Fibroblast of mammary gland (primary cell): ENCODE measurements around the gene MAPT.

Experiments
- DNase-seq: peaks from one replicate; pipeline ENCODE4 v3.0.0-alpha.2; 2010; ENCODE audit warnings: low read depth
- H3K4me3 ChIP-seq: 2 replicates; pipeline ENCODE4 v1.5.1; 2011; ENCODE audit warnings: low read depth, mild to moderate bottlenecking, low read length, moderate library complexity; ENCODE audit not compliant: control insufficient read depth
- TF ChIP-seq, protein P1 (sequence below): conservative IDR thresholded peaks from 2 replicates; pipeline ENCODE4 v1.5.1; 2011; ENCODE audit warnings: low read depth, low read length, inconsistent platforms; ENCODE audit not compliant: control insufficient read depth, insufficient read depth

Gene MAPT

DNA sequence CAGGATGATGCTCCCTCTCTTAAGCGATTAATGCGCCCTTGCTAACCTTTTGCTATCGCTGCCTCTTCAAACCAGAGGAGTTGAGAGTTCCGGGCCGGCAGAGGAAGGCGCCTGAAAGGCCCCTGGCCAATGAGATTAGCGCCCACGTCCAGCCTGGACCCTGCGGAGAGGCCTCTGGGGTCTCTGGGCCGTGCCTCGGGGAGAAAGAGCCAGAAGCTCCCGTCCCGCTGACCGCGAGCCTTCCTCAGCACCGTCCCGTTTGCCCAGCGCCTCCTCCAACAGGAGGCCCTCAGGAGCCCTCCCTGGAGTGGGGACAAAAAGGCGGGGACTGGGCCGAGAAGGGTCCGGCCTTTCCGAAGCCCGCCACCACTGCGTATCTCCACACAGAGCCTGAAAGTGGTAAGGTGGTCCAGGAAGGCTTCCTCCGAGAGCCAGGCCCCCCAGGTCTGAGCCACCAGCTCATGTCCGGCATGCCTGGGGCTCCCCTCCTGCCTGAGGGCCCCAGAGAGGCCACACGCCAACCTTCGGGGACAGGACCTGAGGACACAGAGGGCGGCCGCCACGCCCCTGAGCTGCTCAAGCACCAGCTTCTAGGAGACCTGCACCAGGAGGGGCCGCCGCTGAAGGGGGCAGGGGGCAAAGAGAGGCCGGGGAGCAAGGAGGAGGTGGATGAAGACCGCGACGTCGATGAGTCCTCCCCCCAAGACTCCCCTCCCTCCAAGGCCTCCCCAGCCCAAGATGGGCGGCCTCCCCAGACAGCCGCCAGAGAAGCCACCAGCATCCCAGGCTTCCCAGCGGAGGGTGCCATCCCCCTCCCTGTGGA, 88.6 kb downstream of the MAPT start:
- no peak overlapping the region for H3K4me3 ChIP-seq
- TF ChIP-seq, protein P1, sequence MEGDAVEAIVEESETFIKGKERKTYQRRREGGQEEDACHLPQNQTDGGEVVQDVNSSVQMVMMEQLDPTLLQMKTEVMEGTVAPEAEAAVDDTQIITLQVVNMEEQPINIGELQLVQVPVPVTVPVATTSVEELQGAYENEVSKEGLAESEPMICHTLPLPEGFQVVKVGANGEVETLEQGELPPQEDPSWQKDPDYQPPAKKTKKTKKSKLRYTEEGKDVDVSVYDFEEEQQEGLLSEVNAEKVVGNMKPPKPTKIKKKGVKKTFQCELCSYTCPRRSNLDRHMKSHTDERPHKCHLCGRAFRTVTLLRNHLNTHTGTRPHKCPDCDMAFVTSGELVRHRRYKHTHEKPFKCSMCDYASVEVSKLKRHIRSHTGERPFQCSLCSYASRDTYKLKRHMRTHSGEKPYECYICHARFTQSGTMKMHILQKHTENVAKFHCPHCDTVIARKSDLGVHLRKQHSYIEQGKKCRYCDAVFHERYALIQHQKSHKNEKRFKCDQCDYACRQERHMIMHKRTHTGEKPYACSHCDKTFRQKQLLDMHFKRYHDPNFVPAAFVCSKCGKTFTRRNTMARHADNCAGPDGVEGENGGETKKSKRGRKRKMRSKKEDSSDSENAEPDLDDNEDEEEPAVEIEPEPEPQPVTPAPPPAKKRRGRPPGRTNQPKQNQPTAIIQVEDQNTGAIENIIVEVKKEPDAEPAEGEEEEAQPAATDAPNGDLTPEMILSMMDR: no peak
- no peak for DNase-seq

DNA sequence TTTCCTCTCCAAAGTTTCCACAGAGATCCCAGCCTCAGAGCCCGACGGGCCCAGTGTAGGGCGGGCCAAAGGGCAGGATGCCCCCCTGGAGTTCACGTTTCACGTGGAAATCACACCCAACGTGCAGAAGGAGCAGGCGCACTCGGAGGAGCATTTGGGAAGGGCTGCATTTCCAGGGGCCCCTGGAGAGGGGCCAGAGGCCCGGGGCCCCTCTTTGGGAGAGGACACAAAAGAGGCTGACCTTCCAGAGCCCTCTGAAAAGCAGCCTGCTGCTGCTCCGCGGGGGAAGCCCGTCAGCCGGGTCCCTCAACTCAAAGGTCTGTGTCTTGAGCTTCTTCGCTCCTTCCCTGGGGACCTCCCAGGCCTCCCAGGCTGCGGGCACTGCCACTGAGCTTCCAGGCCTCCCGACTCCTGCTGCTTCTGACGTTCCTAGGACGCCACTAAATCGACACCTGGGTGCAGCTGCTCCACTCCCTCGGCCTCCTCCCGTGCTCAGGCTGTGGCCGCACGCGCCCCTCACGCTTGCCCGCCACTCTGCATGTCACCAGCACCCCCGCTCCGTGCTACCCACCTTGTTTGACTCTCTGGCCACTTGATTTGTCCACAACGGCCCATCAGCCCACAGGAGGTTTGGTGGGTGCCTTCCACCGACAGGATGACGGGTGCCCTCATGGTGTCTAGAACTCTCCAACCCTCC, 89.4 kb downstream of the MAPT start:
- no peak overlapping the region for H3K4me3 ChIP-seq
- TF ChIP-seq, protein P1: no peak

DNA sequence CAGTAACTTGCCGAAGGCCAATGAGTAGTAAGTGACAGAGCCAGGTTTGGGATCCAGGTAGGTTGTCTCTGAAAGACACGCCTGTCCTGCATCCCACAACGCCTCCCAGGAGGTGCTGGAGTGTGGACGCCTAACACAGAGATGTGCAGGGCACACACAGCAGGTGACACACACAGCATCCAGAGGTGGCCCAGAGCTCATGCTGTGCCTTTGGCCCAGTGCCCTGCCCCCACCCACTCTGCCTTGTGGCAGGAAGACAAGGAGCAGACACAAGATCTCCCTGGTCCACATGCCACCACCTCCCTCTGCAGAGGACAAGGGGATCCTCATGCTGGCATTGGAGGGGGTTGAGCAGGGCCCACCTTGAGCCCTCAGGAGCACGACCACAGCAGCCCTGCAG, 90.0 kb downstream of the MAPT start:
- DNase-seq: no peak
- H3K4me3 ChIP-seq: no peak overlapping the region
- TF ChIP-seq, protein P1: no peak

More for the DNA sequence above, 89.4 kb downstream of the MAPT start:
- DNase-seq: no peak

DNA sequence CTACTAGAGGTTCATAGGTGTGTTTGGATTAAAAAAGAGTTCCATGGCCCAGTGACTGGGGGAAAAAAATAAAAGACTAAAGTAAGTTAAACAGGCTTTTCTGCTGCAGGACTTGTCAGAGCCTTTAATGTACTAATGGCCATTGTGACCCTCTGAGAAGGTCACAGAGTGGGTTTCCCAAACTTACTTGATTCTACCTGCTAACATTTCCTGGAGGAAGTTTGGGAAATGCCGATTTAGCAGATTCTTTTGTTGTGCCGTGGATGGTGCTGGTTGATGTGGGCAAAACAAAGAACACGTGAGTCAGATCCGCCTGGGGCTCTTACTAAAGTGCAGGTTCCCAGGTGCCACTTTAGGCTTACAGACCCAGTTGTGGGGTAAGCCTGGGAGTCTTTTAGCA, 91.1 kb downstream of the MAPT start:
- no peak for DNase-seq
- no peak overlapping the region for H3K4me3 ChIP-seq
- TF ChIP-seq, protein P1: no peak

DNA sequence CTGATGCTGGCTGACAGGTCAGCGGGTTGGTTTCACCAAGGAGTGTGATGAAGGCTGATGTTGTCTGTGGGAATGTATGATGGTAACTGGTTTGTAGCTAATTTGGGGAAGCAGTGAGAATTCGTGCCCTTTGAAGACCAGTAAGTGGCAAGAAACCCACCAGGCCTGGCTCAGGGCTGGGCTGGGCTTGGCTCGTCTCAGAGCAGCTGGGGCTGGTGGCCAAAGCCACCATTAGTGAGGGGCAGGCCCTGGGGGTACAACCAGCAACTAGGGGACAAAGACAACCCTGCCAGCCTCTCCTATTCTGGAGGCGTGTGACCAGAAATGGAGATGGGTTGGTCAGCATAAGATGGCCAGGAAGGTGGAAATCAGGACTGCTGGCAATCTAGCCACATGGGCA, 91.7 kb downstream of the MAPT start:
- DNase-seq: no peak

DNA sequence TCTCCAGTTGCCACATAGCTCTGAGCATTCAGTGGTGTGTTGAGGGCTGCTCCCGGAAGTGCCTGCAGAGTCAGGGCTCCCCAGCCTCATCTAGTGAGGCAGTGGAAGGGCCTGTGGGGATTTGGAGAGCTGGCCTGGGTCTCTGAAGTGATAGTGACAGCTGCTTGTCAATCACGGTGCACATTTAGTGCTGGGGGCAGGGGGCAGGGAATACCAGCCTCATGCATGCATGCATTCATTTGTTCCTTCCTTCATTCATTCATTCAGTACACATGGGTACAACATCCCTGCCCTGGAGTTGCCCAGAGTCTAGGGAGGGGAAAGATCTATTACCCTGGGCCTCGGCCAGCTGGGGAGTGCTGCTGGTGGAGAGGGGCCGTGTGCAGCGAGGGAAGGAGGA, 93.4 kb downstream of the MAPT start:
- no peak overlapping the region for H3K4me3 ChIP-seq
- no peak for DNase-seq
- TF ChIP-seq, protein P1: no peak

More for the DNA sequence above, 91.7 kb downstream of the MAPT start:
- H3K4me3 ChIP-seq: no peak overlapping the region
- TF ChIP-seq, protein P1: no peak

DNA sequence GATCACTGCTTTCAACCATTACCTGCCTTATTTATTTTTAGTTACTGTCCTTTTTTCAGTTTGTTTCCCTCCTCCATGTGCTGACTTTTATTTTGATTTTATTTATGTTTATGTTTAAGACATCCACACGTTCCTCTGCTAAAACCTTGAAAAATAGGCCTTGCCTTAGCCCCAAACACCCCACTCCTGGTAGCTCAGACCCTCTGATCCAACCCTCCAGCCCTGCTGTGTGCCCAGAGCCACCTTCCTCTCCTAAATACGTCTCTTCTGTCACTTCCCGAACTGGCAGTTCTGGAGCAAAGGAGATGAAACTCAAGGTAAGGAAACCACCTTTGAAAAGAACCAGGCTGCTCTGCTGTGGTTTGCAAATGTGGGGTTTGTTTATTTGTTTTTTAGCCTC, 95.4 kb downstream of the MAPT start:
- TF ChIP-seq, protein P1: no peak
- H3K4me3 ChIP-seq: no peak overlapping the region
- DNase-seq: no peak
